Uterus (tissue), 4 donors: ENCODE results near the gene AGPAT4. TPM values are rescaled to one million over a fixed set of nuclear protein-coding genes. Genes with fewer than 3 reads are reported as not detected.

Source experiments
- DNase-seq, 2 donors: peaks; one replicate each; pipeline ENCODE4 v3.0.0-alpha.2; 2019 to 2020
- H3K27ac ChIP-seq, 2 donors: fragments of 200-600 bp; sonication (generic); 1 replicate in 1 of 2; 2 replicates in 1 of 2; pipeline ENCODE4 v1.5.1; 2016 to 2018
- H3K27me3 ChIP-seq, 2 donors: fragments of 200-600 bp; sonication (generic); one replicate each; pipeline ENCODE4 v1.5.1; 2018 to 2019; ENCODE audit warnings: control low read depth in 1 of 2
- H3K36me3 ChIP-seq, 2 donors: fragments of 200-600 bp; sonication (generic); one replicate each; pipeline ENCODE4 v1.5.1; 2019; ENCODE audit warnings: control low read depth in 1 of 2
- H3K4me1 ChIP-seq, 2 donors: fragments of 200-600 bp; sonication (generic); one replicate each; pipeline ENCODE4 v1.5.1; 2018 to 2019; ENCODE audit warnings: control low read depth in 1 of 2
- H3K4me3 ChIP-seq, 2 donors: fragments of 200-600 bp; sonication (generic); 1 replicate in 1 of 2; 2 replicates in 1 of 2; pipeline ENCODE4 v1.5.1; 2018 to 2019; ENCODE audit warnings: mild to moderate bottlenecking in 1 of 2
- H3K9me3 ChIP-seq, 2 donors: fragments of 200-600 bp; sonication (generic); one replicate each; pipeline ENCODE4 v1.5.1; 2019; ENCODE audit warnings: control low read depth in 1 of 2
- CTCF ChIP-seq, 4 experiments: fragments of 200-600 bp in 2 of 4; fragments of 450-650 bp in 2 of 4; sonication (generic) in 2 of 4; IDR thresholded peaks; one replicate each; pipeline ENCODE4 v1.5.1; 2016 to 2019; ENCODE audit warnings: antibody characterized with exemption in 4 of 4, mild to moderate bottlenecking in 2 of 4, moderate library complexity in 1 of 4
- POLR2A ChIP-seq, 2 donors: fragments of 450-650 bp; IDR thresholded peaks; one replicate each; pipeline ENCODE4 v1.6.1; 2016; ENCODE audit warnings: antibody characterized with exemption in 2 of 2, mild to moderate bottlenecking in 1 of 2, moderate library complexity in 1 of 2
- intact Hi-C: fragments of 100-400 bp; cut with DNase I; formaldehyde crosslinking; loops from one replicate; pipeline ENCODE4 v1.15.1; 2023; ENCODE audit warnings: low total_unique reads
- total RNA-seq, 4 donors: library from RNA; depleted of rRNA in 3 of 4; stranded (reverse); fragments of >200 nt in 3 of 4; gene quantifications; one replicate each; pipeline versions ENCODE4 v1.1.0 to v1.2.4, GENCODE V29; 2014 to 2023
- donor health status: DM: yes; HTN: yes; CAD: no.

The AGPAT4 gene
- total RNA-seq, 4 donors from 2014 or later = 2.9 to 18.1 (median 15.1) TPM

- Histone ChIP-seq H3K27me3 (no peaks in the 10 kb centered on the region), H3K4me1 (no peaks in the 10 kb centered on the region), H3K27ac (no peak overlapping the region), H3K36me3 (no peaks in the 10 kb centered on the region), H3K4me3 (no peak overlapping the region), H3K9me3 (no peaks in the 10 kb centered on the region)
- TF ChIP-seq POLR2A (IDR thresholded peaks at IDR 0.05) = no peak
- intact Hi-C loops = no loop called here
- DNase-seq = no peak
Observed at GRCh38 chr6:161199850-161200249, 74.0 kb downstream of the AGPAT4 start.

- intact Hi-C loops = no loop called here
- TF ChIP-seq POLR2A (IDR thresholded peaks at IDR 0.05) (no peak), CTCF (IDR thresholded peaks at IDR 0.05) (no peak)
- DNase-seq = no peak
- H3K27me3 ChIP-seq = no peaks in the 10 kb centered on the region
- H3K9me3 ChIP-seq = no peaks in the 10 kb centered on the region
- no peaks in the 10 kb centered on the region for H3K36me3 ChIP-seq
- no peaks in the 10 kb centered on the region for H3K4me1 ChIP-seq
- no peak overlapping the region for H3K27ac ChIP-seq
- H3K4me3 ChIP-seq = no peak overlapping the region
Observed at GRCh38 chr6:161198783-161199460, 74.9 kb downstream of the AGPAT4 start.

DNA sequence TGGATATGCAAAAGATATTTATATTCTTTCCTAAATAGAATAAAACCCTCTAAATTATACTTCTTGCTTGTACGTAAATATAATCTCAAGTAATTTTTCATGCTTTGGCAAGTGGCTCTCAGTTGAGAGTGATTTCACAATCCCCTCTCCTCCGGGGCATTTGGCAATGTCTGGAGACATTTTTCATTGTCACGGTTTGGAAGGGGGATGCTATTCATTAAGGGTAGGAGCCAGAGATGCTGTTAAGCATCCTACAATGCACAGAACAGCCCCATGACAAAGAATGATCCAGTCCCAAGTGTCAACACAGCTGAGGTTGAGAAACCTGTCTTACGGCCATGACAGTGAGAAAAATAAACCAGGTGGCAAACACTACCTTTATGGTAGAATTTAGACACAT is 75.7 kb downstream of the AGPAT4 start:
- TF ChIP-seq POLR2A (IDR thresholded peaks at IDR 0.05) (no peak), CTCF (IDR thresholded peaks at IDR 0.05) (no peak)
- H3K27me3 ChIP-seq = no peaks in the 10 kb centered on the region
- no peak overlapping the region for H3K27ac ChIP-seq
- no peak overlapping the region for H3K4me3 ChIP-seq
- DNase-seq = no peak
- no peaks in the 10 kb centered on the region for H3K9me3 ChIP-seq
- no peaks in the 10 kb centered on the region for H3K4me1 ChIP-seq
- intact Hi-C loops = no loop called here
- no peaks in the 10 kb centered on the region for H3K36me3 ChIP-seq

DNA sequence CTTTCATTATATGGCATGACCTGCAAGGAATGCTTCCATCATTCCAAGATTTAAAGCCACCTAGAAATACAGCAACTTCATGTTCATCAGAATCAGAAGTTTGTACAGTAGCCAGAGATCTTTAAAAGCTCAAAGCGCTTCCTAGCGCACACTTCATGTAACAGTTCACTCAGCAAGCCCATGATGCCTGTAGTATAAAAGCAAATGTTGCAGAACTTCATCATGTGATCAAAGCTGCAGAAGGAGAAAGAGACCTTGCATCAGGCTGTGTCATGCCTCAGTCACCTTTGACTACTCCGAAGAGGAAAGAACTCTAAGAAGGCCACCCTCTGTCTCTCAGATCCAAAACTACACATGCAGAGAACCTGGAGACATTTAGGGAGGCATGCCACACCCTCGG is 78.5 kb downstream of the AGPAT4 start:
- intact Hi-C loops = no loop called here
- no peaks in the 10 kb centered on the region for H3K9me3 ChIP-seq
- H3K4me1 ChIP-seq = no peaks in the 10 kb centered on the region
- TF ChIP-seq POLR2A (IDR thresholded peaks at IDR 0.05) (no peak), CTCF (IDR thresholded peaks at IDR 0.05) (no peak)
- H3K36me3 ChIP-seq = no peaks in the 10 kb centered on the region
- DNase-seq = no peak
- H3K27me3 ChIP-seq = no peaks in the 10 kb centered on the region
- H3K4me3 ChIP-seq = no peak overlapping the region
- no peak overlapping the region for H3K27ac ChIP-seq

- Histone ChIP-seq H3K9me3 (no peaks in the 10 kb centered on the region), H3K4me1 (no peaks in the 10 kb centered on the region), H3K27ac (no peak overlapping the region), H3K36me3 (no peaks in the 10 kb centered on the region), H3K4me3 (no peak overlapping the region), H3K27me3 (no peaks in the 10 kb centered on the region)
- no peak for DNase-seq
- TF ChIP-seq POLR2A (IDR thresholded peaks at IDR 0.05) = no peak
- no peak for TF ChIP-seq CTCF (IDR thresholded peaks at IDR 0.05)
- intact Hi-C loops = no loop called here
Observed at GRCh38 chr6:161194374-161194773, 79.5 kb downstream of the AGPAT4 start.
